Fibroblast of skin of left biceps (primary cell): ENCODE measurements around the gene KIF9.
"Not testable (repeated sequence)": the region's sequence is repeated elsewhere in the genome, so short reads cannot be mapped to it uniquely, and the experiment has no call there.

ENCODE experiments used
- DNase-seq, 2 experiments: peaks; one replicate each; pipeline ENCODE4 v3.0.0-alpha.2; 2013; ENCODE audit warnings: low read depth in 2 of 2

Gene KIF9

GRCh38 chr3:47282424-47283192 is at the start of gene KIF9, which contains the start of gene KLHL18:
KIF9 (minus strand) TSS chr3:47282799; CDS start chr3:47277374, 5,425 bp downstream.
KLHL18 (plus strand) TSS chr3:47282944; CDS start chr3:47282966, 22 bp downstream.
- peak; percentile 79 to 83 for DNase-seq

DNA sequence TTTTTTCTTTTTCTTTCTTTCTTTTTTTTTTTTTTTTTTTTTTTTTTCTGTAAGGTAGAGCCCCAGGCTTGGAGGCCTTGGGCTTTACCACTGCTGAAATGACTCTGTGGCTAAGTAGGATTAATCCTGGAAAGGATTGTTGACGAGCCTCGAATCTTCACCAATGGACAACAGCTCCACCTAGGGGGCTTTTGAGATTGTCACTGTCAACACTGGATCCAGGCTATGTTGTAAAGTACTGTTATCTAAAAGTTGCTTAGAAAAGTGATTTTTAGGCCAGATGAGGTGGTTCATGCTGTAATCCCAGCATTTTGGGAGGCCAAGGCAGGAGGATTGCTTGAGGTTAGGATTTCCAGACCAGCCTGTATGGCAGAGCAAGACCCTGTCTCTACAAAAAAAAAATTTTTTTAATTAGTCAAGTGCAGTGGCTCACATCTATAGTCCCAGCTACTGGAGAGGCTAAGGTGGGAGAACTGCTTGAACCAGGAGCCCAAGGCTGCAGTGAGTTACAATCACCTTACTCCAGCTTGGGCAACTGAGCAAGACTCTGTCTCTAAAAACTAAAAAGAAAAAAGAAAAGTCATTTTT is 41.8 kb upstream of the KIF9 start:
- DNase-seq = peak; percentile 51 to 65

GRCh38 chr3:47323431-47324277 is 41.1 kb upstream of the KIF9 start:
- DNase-seq = no peak

DNA sequence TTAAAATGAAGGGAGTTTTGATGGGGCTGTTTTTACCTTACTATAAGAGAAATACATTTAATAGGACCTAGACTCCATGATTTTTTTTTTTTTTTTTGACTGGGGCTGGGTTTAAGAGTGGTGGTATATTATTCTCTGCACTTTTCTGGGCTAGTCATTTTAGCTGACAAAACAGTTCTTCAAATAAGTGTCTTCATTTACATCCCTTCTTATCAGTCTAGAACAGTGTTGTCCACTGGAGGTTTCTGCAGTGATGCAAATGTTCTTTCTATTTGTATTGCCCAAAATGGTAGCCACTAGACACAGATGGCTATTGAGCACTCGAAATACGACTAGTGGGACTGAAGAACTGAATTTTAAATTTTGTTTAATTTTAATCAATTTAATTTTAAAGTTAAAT is 37.4 kb upstream of the KIF9 start:
- no peak for DNase-seq

- no peak for DNase-seq
Observed at GRCh38 chr3:47318916-47319315, 36.3 kb upstream of the KIF9 start.

DNA sequence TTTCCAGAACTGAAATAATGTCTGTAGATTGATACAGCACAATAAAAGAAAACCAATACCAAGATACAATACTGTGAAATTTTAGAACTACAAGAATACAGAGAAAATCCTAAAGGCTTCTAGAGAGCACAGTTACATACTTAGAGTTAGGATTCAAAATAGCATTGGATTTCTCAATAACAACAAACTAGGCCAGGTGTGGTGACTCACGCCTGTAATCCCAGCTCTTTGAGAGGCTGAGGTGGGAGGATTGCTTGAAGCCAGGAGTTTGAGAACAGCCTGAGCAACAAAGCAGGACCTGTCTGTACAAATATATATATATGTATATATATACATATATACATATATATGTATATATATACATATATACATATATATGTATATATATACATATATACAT is 33.6 kb upstream of the KIF9 start:
- not testable (repeated sequence) for DNase-seq

- peak in 1 of 2 experiments; percentile 10 for DNase-seq
Observed at GRCh38 chr3:47315069-47315647, 32.6 kb upstream of the KIF9 start.

GRCh38 chr3:47314056-47314764 is 31.6 kb upstream of the KIF9 start:
- no peak for DNase-seq

- DNase-seq = no peak
Observed at GRCh38 chr3:47313341-47314055, 30.9 kb upstream of the KIF9 start.

DNA sequence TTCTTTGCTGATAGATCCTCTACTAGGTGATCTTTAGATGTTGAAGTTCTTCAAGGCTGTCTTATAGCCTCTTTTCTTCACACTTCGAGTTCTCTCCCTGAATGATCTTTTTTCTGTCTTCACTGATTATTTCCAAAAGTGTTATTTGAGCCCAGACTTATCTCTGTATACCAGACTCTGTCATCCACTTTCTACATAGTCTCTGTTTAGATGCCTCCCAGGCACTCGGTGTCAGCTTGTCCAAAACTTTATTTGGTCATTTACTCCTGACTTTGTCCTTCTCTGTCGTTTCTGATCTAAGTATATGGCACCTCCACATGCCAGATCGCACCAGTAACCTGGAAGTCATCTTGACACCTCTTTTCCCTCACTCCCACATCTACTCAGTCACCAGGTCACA is 27.8 kb upstream of the KIF9 start:
- no peak for DNase-seq

DNA sequence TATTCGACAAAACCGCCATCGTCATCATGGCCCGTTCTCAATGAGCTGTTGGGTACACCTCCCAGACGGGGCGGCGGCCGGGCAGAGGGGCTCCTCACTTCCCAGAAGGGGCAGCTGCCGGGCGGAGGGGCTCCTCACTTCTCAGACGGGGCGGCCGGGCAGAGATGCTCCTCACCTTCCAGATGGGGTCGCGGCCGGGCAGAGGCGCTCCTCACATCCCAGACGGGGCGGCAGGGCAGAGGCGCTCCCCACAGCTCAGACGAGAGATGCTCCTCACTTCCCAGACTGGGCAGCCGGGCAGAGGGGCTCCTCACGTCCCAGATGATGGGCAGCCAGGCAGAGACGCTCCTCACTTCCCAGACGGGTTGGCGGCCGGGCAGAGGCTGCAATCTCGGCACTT is 26.6 kb upstream of the KIF9 start:
- not testable (repeated sequence) for DNase-seq

- DNase-seq = no peak
Observed at GRCh38 chr3:47306022-47306421, 23.4 kb upstream of the KIF9 start.

DNA sequence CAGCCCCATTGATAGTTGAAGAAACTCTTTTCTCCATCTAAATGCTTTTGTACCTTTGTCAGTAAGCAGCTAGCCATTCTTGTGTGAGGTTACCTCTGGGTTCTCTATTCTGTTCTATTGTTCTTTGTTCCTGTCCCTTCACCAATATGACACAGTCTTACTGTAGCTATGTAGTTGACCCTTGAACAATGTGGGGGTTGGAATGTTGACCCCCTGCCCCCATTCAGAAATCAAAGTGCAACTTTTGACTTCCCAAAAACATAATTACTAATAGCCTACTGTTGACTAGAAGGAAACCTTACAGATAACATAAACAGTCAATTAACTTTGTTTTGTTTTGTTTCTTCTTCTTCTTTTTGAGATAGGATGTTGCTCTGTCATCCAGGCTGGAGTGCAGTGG is 18.9 kb upstream of the KIF9 start:
- DNase-seq = no peak

DNA sequence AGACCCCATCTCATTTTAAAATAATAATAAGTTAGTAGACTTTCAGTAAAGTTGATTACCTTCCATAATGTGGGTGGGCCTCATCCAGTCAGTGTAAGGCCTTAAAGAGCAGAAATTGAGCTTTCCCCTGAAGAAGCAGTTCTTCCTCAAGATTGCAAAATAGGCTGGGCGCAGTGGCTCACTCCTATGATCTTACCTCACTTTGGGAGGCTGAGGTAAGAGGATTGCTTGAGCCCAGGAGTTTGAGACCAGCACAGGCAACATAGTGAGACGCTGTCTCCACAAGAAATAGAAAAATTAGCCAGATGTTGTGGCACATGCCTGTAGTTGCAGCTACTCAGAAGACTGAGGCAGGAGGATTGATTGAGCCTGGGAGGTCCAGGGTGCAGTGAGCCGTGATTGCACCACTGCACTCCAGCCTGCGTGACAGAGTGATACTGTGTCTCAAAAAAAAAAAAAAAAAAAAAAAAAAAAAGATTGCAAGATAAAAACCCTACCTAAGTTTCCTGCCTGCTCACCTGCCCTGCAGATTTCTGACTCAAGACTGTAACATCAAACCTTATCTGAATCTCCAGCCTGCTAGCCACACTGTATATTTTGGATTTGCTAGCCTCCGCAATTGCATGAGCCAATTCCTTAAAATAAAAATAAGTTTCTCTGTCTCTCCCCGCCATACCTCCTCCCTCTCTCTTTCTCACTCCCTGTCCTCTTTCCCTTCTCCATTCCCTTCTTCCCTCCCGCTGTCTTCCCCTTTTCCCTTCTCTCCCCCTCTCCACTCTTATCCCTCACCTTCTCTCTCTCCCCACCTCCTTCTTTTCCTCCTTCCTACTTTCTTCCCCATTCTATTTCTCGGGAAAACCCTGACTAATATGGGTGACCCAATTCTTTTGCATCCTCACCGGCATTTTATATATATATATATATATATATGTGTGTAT is 17.1 kb upstream of the KIF9 start:
- DNase-seq = no peak

DNA sequence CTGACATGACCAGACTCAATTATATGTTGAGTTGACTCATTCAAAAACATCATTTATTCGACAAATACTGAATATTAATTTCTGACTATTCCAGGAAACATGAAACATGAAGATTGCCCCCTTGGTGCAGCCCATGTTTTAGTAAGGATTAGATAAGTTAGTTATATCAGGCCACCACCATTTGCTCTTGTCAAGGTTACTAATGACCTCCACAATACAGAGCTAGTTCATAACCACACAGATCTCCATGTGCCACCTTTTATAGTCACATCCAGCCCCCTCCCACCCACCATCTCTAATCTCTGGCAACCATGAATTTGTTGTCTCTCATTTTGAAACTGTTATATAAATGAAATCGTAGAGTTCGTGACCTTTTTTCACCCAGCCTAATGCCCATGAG is 15.8 kb upstream of the KIF9 start:
- DNase-seq = no peak

GRCh38 chr3:47296562-47297302 is 14.1 kb upstream of the KIF9 start:
- no peak for DNase-seq

DNA sequence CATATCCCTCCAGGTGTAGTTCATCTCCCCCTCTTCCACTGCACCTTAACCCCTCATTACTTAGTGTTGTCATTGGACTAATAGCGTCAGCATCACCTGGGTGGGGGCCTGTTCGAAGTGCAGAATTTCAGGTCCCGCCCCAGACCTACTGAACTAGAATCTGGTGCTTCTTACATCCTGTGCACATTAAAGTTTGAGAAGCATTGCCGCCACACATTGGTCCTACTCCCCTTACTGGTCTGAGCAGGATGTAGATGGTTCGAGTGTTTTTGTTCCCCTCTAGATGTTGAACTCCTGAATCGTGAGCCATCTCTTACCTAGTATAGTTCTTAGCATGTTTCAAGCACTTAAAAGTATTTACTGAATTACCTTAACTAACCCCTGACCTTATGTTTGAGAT is 13.4 kb upstream of the KIF9 start:
- no peak for DNase-seq

GRCh38 chr3:47295322-47295721 is 12.7 kb upstream of the KIF9 start:
- no peak for DNase-seq

GRCh38 chr3:47294392-47294791 is 11.8 kb upstream of the KIF9 start:
- no peak for DNase-seq
